Measurements from ENCODE around the gene MCM5.

GRCh38 chr22:35431483-35432227 lies 31.7 kb downstream of the MCM5 start:
- TF ChIP-seq POLR2AphosphoS5 (IDR thresholded peaks at IDR 0.05; ENCODE audit: low read depth, low read length): no peak
- no peak for TF ChIP-seq POLR2A (IDR thresholded peaks at IDR 0.05; ENCODE audit: low read depth, low read length)
- no peak for TF ChIP-seq TAF1 (IDR thresholded peaks at IDR 0.05; ENCODE audit: low read depth, low read length)
